Measurements from ENCODE around the gene AFF4.

DNA sequence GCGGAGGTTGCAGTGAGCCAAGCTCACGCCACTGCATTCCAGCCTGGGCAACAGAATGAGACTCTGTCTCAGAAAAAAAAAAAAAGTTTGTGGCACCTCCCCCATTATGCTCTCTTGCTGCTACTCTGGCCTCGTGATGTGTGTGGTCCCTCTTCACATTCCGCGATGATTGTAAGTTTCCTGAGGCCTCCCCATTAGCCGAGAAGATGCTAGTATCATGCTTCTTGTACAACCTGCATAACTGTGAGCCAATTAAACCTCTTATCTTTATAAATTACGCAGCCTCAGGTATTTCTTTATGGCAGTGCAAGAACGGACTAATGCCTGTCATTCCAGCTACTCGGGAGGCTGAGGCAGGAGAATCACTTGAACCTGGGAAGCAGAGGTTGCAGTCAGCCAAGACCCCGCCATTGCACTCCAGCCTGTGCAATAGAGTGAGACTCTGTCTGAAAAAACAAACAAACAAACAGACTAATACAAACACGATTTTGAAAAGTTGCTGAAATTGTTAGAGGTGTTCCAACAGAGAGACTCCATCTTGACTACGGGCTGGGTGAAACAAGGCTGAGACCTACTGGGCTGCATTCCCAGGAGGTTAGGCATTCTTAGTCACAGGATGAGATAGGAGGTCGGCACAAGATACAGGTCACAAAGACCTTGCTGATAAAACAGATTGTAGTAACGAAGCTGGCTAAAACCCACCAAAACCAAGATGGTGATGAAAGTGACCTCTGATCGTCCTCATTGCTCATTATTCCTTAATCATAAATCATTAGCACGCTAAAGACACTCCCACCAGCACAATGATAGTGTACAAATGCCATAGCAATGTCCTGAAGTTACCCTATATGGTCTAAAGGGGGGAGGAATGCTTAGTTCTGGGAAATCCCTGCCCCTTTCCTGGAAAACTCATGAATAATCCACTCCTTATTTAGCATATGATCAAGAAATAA, 8.3 kb upstream of the AFF4 start:
- TF ChIP-seq EZH2 (IDR thresholded peaks at IDR 0.05; ENCODE audit: insufficient read depth, poor library complexity, severe bottlenecking), result no peak
- TF ChIP-seq EZH2phosphoT487 (IDR thresholded peaks at IDR 0.05; ENCODE audit: insufficient read depth, low read depth), result no peak

Measured in GM23248 (cell line).